Lower leg skin (tissue), 3 donors: ENCODE data around the gene TMEM214.

Experiments used
- CTCF ChIP-seq, 3 donors: fragments of 450-650 bp; IDR thresholded peaks; one replicate each; pipeline ENCODE4 v1.5.1; 2016; ENCODE audit warnings: antibody characterized with exemption in 3 of 3, mild to moderate bottlenecking in 3 of 3, moderate library complexity in 2 of 3
- POLR2A ChIP-seq, 2 donors: fragments of 450-650 bp; IDR thresholded peaks; one replicate each; pipeline ENCODE4 v1.6.1; 2016 to 2017; ENCODE audit warnings: antibody characterized with exemption in 2 of 2, mild to moderate bottlenecking in 1 of 2, moderate library complexity in 1 of 2

- TF ChIP-seq CTCF (IDR thresholded peaks at IDR 0.05): no peak
- peak in 1 of 2 donors; percentile 20 for TF ChIP-seq POLR2A (IDR thresholded peaks at IDR 0.05)
These were observed 38.7 kb downstream of the TMEM214 start, which contains the start of gene OST4 for GRCh38 chr2:27071277-27071989.
